GM23248 (cell line): Measurements from ENCODE around the gene FDXACB1. TPM values are rescaled to one million over a fixed set of nuclear protein-coding genes. Genes with fewer than 3 reads are reported as not detected.

ENCODE experiments used
- DNase-seq: peaks from one replicate; pipeline ENCODE4 v3.0.0-alpha.2; 2015
- H2AFZ ChIP-seq: fragments of 200-600 bp; sonication (generic); 2 replicates; pipeline ENCODE4 v1.6.1; 2016; ENCODE audit warnings: antibody characterized with exemption
- H3F3A ChIP-seq: fragments of 200-600 bp; sonication (generic); 2 replicates; pipeline ENCODE4 v1.6.1; 2016; ENCODE audit warnings: mild to moderate bottlenecking, antibody characterized with exemption, mixed run types; ENCODE audit not compliant: insufficient read depth
- H3K27ac ChIP-seq: fragments of 200-600 bp; sonication (generic); 2 replicates; pipeline ENCODE4 v1.5.1; 2016; ENCODE audit warnings: mild to moderate bottlenecking
- H3K27me3 ChIP-seq: fragments of 200-600 bp; sonication (generic); replicated peaks from 2 replicates; pipeline ENCODE4 v1.6.1; 2016; ENCODE audit warnings: mild to moderate bottlenecking; ENCODE audit not compliant: insufficient read depth
- H3K36me3 ChIP-seq: fragments of 200-600 bp; sonication (generic); 2 replicates; pipeline ENCODE4 v1.6.1; 2016; ENCODE audit warnings: low read depth, mild to moderate bottlenecking
- H3K4me1 ChIP-seq: fragments of 200-600 bp; sonication (generic); 2 replicates; pipeline ENCODE4 v1.6.1; 2016; ENCODE audit warnings: mild to moderate bottlenecking; ENCODE audit not compliant: insufficient read depth
- H3K4me2 ChIP-seq: fragments of 200-600 bp; sonication (generic); one replicate; pipeline ENCODE4 v1.6.1; 2016; ENCODE audit warnings: mild to moderate bottlenecking; ENCODE audit not compliant: unreplicated experiment
- H3K4me3 ChIP-seq: fragments of 200-600 bp; sonication (generic); 2 replicates; pipeline ENCODE4 v1.5.1; 2016; ENCODE audit warnings: mild to moderate bottlenecking
- H3K79me2 ChIP-seq: fragments of 200-600 bp; sonication (generic); 2 replicates; pipeline ENCODE4 v1.6.1; 2016; ENCODE audit warnings: mild to moderate bottlenecking; ENCODE audit not compliant: insufficient read depth
- H3K9ac ChIP-seq: fragments of 200-600 bp; sonication (generic); 2 replicates; pipeline ENCODE4 v1.6.1; 2016; ENCODE audit warnings: mild to moderate bottlenecking
- H3K9me2 ChIP-seq: fragments of 200-600 bp; sonication (generic); 2 replicates; pipeline ENCODE4 v1.6.1; 2016; ENCODE audit warnings: mixed run types, mild to moderate bottlenecking, moderate library complexity; ENCODE audit not compliant: insufficient read depth
- H3K9me3 ChIP-seq: fragments of 200-600 bp; sonication (generic); one replicate; pipeline ENCODE4 v1.6.1; 2017; ENCODE audit warnings: low read depth
- H4K20me1 ChIP-seq: fragments of 200-600 bp; sonication (generic); 2 replicates; pipeline ENCODE4 v1.6.0; 2016; ENCODE audit not compliant: insufficient read depth
- EZH2 ChIP-seq: fragments of 200-600 bp; sonication (generic); IDR thresholded peaks from 2 replicates; pipeline ENCODE4 v1.6.1; 2018; ENCODE audit warnings: antibody characterized with exemption, mild to moderate bottlenecking; ENCODE audit not compliant: insufficient read depth, poor library complexity, severe bottlenecking
- EZH2phosphoT487 ChIP-seq: fragments of 200-600 bp; sonication (generic); IDR thresholded peaks from 2 replicates; pipeline ENCODE4 v1.6.1; 2018; ENCODE audit warnings: antibody characterized with exemption, moderate library complexity, mild to moderate bottlenecking, low read depth; ENCODE audit not compliant: insufficient read depth
- WGBS, 2 experiments: methylation state at CpG; one replicate each; pipeline ENCODE4 v1.1.6; 2015 to 2017; ENCODE audit warnings: low lambda C conversion rate in 2 of 2, low coverage in 1 of 2; ENCODE audit errors: missing lambda C conversion rate in 2 of 2; 5-methylcytosine and 5-hydroxymethylcytosine counted together
- in situ Hi-C: fragments of 300-500 bp; cut with MboI; formaldehyde crosslinking; loops from 2 replicates; pipeline ENCODE4 v1.15.0; 2020
- polyA plus RNA-seq: library from polyadenylated mRNA; unstranded; fragments of >200 nt; fragmentation: Nextera tagmentation; extraction: Ambion mirVana; gene quantifications from 2 replicates; pipeline ENCODE4 v1.2.1, GENCODE V29; 2016
- total RNA-seq: library from RNA; depleted of rRNA; stranded (reverse); fragments of >200 nt; shearing (Covaris generic); gene quantifications from 2 replicates; pipeline ENCODE4 v1.2.3, GENCODE V29; 2014

Gene FDXACB1
- total and polyA plus RNA-seq, 2 experiments from 2014 or later, result 2.1 to 2.2 TPM

DNA sequence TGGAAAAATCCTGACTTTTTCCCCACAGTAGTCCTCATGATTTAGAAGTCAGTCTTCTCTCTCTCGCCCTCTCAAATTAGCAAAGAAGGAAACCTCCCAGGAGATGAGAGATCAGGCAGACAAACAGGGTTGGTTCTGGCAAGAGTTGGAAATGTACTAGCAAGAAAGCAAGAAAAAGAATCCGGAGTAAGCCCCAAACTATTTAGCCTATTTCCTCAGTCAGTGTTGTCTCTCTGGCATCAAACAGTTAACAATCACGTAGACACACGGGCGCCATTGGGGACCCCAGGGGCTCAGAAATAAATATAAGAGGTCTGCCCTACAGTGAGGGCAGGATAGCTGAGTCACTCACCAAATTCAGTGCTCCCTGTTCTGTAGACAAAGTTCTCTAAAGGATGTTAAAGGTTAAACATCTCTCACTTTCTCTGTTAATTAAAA, 44.4 kb upstream of the FDXACB1 start:
- no peaks in the 10 kb centered on the region for H4K20me1 ChIP-seq
- peak overlapping the region; percentile 78 for H2AFZ ChIP-seq
- H3K36me3 ChIP-seq, result no peaks in the 10 kb centered on the region
- no peaks in the 10 kb centered on the region for H3K9me3 ChIP-seq
- no peak for TF ChIP-seq EZH2phosphoT487
- no peak for TF ChIP-seq EZH2
- peaks cover 35% of the 10 kb centered on the region for H3K4me1 ChIP-seq
- H3K4me3 ChIP-seq, result peak overlapping the region; percentile 58
- no peaks in the 10 kb centered on the region for H3K27me3 ChIP-seq
- peak overlapping the region; percentile 89 for H3K4me2 ChIP-seq
- peak; percentile 68 for DNase-seq
- WGBS, 2 experiments, result 1 to 2% methylated on average over 5 of the region's 5 CpGs
- peaks cover 33% of the 10 kb centered on the region for H3F3A ChIP-seq
- H3K9ac ChIP-seq, result peak overlapping the region; percentile 80
- H3K79me2 ChIP-seq, result no peaks in the 10 kb centered on the region
- H3K9me2 ChIP-seq, result no peaks in the 10 kb centered on the region
- in situ Hi-C loops, result no loop called here
- H3K27ac ChIP-seq, result peak overlapping the region; percentile 96

DNA sequence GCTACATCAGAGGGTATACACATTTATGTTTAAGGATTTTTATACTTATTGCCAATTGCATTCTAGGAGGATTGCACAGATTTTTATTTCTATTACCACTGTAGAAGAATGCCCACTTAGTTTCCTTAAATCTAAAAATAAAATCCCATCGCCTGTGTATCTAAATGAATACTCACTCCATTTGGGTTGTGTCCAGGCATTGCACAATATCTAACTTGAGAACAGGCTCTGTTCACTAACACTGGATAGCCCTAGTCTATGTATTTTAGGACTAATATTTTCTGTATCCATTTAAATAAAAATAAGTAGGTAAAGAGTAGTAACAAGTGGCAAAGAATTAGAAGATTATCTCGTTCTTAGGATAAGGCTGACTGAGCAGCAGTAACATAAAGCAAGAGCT, 43.8 kb upstream of the FDXACB1 start:
- in situ Hi-C loops, result no loop called here
- WGBS, 2 experiments, result 0 to 1% methylated on average over 2 of the region's 2 CpGs

DNA sequence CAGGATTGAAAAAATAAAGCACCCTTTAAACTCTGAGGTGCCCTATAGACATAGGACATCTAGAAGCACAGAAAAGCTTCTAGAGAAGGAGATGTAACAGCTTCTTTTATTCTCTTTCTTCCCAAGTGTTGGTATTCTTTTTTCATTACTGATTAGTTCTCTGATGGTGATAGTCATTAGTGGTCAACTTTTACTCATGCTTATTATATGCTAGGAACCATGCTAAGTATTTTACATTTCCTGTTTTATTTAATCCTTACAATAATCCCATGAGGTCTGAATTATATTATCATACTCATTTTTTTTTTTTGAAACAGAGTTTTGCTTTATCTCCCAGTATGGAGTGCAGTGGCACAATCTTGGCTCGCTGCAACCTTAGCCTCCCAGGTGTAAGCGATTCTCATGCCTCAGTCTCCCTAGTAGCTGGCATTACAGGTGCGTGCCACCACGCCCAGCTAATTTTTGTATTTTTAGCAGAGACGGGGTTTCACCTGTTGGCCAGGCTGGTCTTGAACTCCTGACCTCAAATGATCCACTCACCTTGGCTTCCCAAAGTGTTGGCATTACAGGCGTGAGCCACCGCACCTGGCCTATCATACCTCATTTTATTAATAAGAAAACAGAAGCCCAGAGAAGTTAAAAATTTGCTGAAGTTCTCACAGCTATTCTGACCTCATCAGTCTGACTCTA, 42.7 kb upstream of the FDXACB1 start:
- H3K9me2 ChIP-seq, result no peaks in the 10 kb centered on the region
- H3K27ac ChIP-seq, result peak overlapping the region; percentile 96
- 92 to 93% methylated on average over 7 of the region's 7 CpGs for WGBS, 2 experiments
- H3K79me2 ChIP-seq, result no peaks in the 10 kb centered on the region
- in situ Hi-C loops, result no loop called here
- H3K9ac ChIP-seq, result peak overlapping the region; percentile 80
- H4K20me1 ChIP-seq, result no peaks in the 10 kb centered on the region
- no peak for TF ChIP-seq EZH2phosphoT487
- TF ChIP-seq EZH2, result no peak
- DNase-seq, result no peak
- peak overlapping the region; percentile 89 for H3K4me2 ChIP-seq
- peaks cover 35% of the 10 kb centered on the region for H3K4me1 ChIP-seq
- no peaks in the 10 kb centered on the region for H3K27me3 ChIP-seq
- no peak overlapping the region for H2AFZ ChIP-seq
- no peak overlapping the region for H3K4me3 ChIP-seq
- H3F3A ChIP-seq, result peaks cover 28% of the 10 kb centered on the region
- H3K36me3 ChIP-seq, result no peaks in the 10 kb centered on the region
- H3K9me3 ChIP-seq, result no peaks in the 10 kb centered on the region

More for the DNA sequence above, 43.8 kb upstream of the FDXACB1 start:
- peaks cover 33% of the 10 kb centered on the region for H3F3A ChIP-seq
- H3K4me3 ChIP-seq, result peak overlapping the region; percentile 58
- H3K36me3 ChIP-seq, result no peaks in the 10 kb centered on the region
- no peaks in the 10 kb centered on the region for H3K27me3 ChIP-seq
- peak overlapping the region; percentile 96 for H3K27ac ChIP-seq
- H3K4me1 ChIP-seq, result peaks cover 35% of the 10 kb centered on the region
- peak overlapping the region; percentile 89 for H3K4me2 ChIP-seq
- no peaks in the 10 kb centered on the region for H3K9me2 ChIP-seq
- peak; percentile 93 for DNase-seq
- peak overlapping the region; percentile 78 for H2AFZ ChIP-seq
- no peaks in the 10 kb centered on the region for H4K20me1 ChIP-seq
- TF ChIP-seq EZH2phosphoT487, result no peak
- no peak for TF ChIP-seq EZH2
- H3K9ac ChIP-seq, result peak overlapping the region; percentile 80
- H3K9me3 ChIP-seq, result no peaks in the 10 kb centered on the region
- no peaks in the 10 kb centered on the region for H3K79me2 ChIP-seq

DNA sequence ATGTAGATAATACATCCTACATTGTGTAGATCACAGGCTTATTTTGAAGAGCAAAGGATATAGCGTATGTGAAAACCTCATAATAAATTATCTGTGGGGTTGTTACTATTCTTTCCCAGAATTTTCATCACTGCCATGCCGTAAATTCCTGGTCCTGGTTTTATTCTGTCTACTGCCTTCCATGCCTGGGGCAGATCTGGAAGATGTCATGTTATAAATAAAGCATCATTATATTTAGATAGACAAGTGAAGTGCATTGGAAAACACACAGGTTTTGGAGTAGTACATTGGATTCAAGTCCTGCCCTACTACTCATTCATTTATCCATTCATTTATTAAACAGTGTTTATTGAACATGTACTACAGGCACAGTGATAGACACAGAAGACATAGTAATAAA, 41.9 kb upstream of the FDXACB1 start:
- H3K36me3 ChIP-seq, result no peaks in the 10 kb centered on the region

More for the DNA sequence above, 41.9 kb upstream of the FDXACB1 start:
- no peaks in the 10 kb centered on the region for H4K20me1 ChIP-seq
- in situ Hi-C loops, result no loop called here
- no peaks in the 10 kb centered on the region for H3K9me3 ChIP-seq
- no peak overlapping the region for H3K27ac ChIP-seq
- no peak overlapping the region for H3K4me2 ChIP-seq
- WGBS, 2 experiments, result 96 to 100% methylated on average over 2 of the region's 2 CpGs
- H3K4me1 ChIP-seq, result peaks cover 30% of the 10 kb centered on the region
- 0 out of 2 replicates have a peak, but pooled peaks cover under 1% of the 10 kb centered on the region for H3K79me2 ChIP-seq
- no peak for DNase-seq
- H3K9ac ChIP-seq, result no peak overlapping the region
- peaks cover 28% of the 10 kb centered on the region for H3F3A ChIP-seq
- H3K9me2 ChIP-seq, result no peaks in the 10 kb centered on the region
- H2AFZ ChIP-seq, result no peak overlapping the region
- TF ChIP-seq EZH2 (no peak), EZH2phosphoT487 (no peak)
- no peaks in the 10 kb centered on the region for H3K27me3 ChIP-seq
- no peak overlapping the region for H3K4me3 ChIP-seq
